ENCODE measurements around the gene ANKRD42. TPM values are rescaled to one million over a fixed set of nuclear protein-coding genes. Genes with fewer than 3 reads are reported as not detected.
"Not testable (repeated sequence)": the region's sequence is repeated elsewhere in the genome, so short reads cannot be mapped to it uniquely, and the experiment has no call there.

The ANKRD42 gene
- total RNA-seq, 1 donor from 2014 or later, result 24.5 TPM

- DNase-seq (ENCODE audit: low spot score), result peak; percentile 80
These were observed 47.9 kb downstream of the ANKRD42 start for GRCh38 chr11:83241291-83241946.

GRCh38 chr11:83249445-83249844 lies 55.9 kb downstream of the ANKRD42 start:
- DNase-seq (ENCODE audit: low spot score), result no peak

GRCh38 chr11:83249972-83250593 lies 56.6 kb downstream of the ANKRD42 start:
- DNase-seq (ENCODE audit: low spot score), result no peak

- DNase-seq (ENCODE audit: low spot score), result no peak
These were observed 58.8 kb downstream of the ANKRD42 start for GRCh38 chr11:83252266-83252665.

GRCh38 chr11:83252941-83253340 lies 59.4 kb downstream of the ANKRD42 start:
- DNase-seq (ENCODE audit: low spot score), result no peak

- no peak for DNase-seq (ENCODE audit: low spot score)
These were observed 61.9 kb downstream of the ANKRD42 start for GRCh38 chr11:83255366-83255765.

- DNase-seq (ENCODE audit: low spot score), result no peak
These were observed 63.3 kb downstream of the ANKRD42 start for GRCh38 chr11:83256602-83257340.

GRCh38 chr11:83257761-83258168 lies 64.3 kb downstream of the ANKRD42 start:
- DNase-seq (ENCODE audit: low spot score), result no peak

- no peak for DNase-seq (ENCODE audit: low spot score)
These were observed 66.0 kb downstream of the ANKRD42 start for GRCh38 chr11:83259559-83259958.

GRCh38 chr11:83265331-83265730 lies 71.8 kb downstream of the ANKRD42 start:
- DNase-seq (ENCODE audit: low spot score), result no peak

- DNase-seq (ENCODE audit: low spot score), result not testable (repeated sequence)
These were observed 75.6 kb downstream of the ANKRD42 start for GRCh38 chr11:83269080-83269479.

GRCh38 chr11:83271734-83272133 lies 78.2 kb downstream of the ANKRD42 start:
- DNase-seq (ENCODE audit: low spot score), result not testable (repeated sequence)

GRCh38 chr11:83272627-83273026 lies 79.1 kb downstream of the ANKRD42 start:
- DNase-seq (ENCODE audit: low spot score), result no peak

- no peak for DNase-seq (ENCODE audit: low spot score)
These were observed 82.6 kb downstream of the ANKRD42 start for GRCh38 chr11:83275888-83276641.

- DNase-seq (ENCODE audit: low spot score), result no peak
These were observed 84.8 kb downstream of the ANKRD42 start for GRCh38 chr11:83278351-83278750.

GRCh38 chr11:83280256-83280655 lies 86.7 kb downstream of the ANKRD42 start:
- no peak for DNase-seq (ENCODE audit: low spot score)

- DNase-seq (ENCODE audit: low spot score), result no peak
These were observed 88.7 kb downstream of the ANKRD42 start for GRCh38 chr11:83282084-83282716.

GRCh38 chr11:83284501-83285150 lies 91.1 kb downstream of the ANKRD42 start:
- no peak for DNase-seq (ENCODE audit: low spot score)

GRCh38 chr11:83285151-83285770 lies 91.7 kb downstream of the ANKRD42 start:
- DNase-seq (ENCODE audit: low spot score), result no peak

GRCh38 chr11:83285771-83286528 lies 92.4 kb downstream of the ANKRD42 start, which contains the start of gene CCDC90B:
Gene CCDC90B (minus strand): TSS chr11:83286367. CDS start chr11:83285972, 395 bp downstream.
- peak; percentile 97 for DNase-seq (ENCODE audit: low spot score)

Data from mucosa of gallbladder (tissue), 1 donor.